ENCODE results near the gene TSGA10. TPM values are rescaled to one million over a fixed set of nuclear protein-coding genes. Genes with fewer than 3 reads are reported as not detected.

TSGA10 gene
- total RNA-seq, 1 donor from 2014 or later, result 20.4 TPM

DNA sequence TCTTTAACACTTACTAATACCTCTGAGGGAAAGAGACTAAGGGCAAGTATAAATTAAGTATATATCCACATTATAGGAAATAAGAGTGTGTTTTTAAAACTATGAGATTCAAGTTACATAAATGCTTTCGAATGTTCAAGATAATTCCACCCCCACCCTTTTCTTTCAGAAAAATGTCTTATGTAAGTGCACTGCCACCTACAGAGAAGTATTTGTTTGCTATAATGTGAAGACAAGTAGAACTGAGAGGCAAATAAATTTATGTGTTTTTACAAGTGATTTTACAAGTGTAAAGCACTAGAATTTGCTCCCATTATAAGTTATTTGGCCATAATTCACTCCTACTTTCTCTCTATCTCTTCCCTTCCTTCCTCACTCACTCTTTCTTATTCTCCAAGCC is 118.8 kb downstream of the TSGA10 start:
- CTCF ChIA-PET, result no interaction called here
- peaks cover 13% of the 10 kb centered on the region for H3K36me3 Mint-ChIP-seq (ENCODE audit: low read depth)
- no peak overlapping the region for H3K27ac Mint-ChIP-seq
- ATAC-seq (ENCODE audit: low read depth), result no peak
- peaks cover 7% of the 10 kb centered on the region for H3K9me3 Mint-ChIP-seq
- POLR2A ChIA-PET, result no interaction called here
- DNase-seq, result no peak
- intact Hi-C loops (cut with micrococcal nuclease), result no loop called here
- no peaks in the 10 kb centered on the region for H3K27me3 Mint-ChIP-seq
- H3K4me3 Mint-ChIP-seq, result no peak overlapping the region
- peaks cover 10% of the 10 kb centered on the region for H3K4me1 Mint-ChIP-seq
- TF ChIP-seq, protein P1, sequence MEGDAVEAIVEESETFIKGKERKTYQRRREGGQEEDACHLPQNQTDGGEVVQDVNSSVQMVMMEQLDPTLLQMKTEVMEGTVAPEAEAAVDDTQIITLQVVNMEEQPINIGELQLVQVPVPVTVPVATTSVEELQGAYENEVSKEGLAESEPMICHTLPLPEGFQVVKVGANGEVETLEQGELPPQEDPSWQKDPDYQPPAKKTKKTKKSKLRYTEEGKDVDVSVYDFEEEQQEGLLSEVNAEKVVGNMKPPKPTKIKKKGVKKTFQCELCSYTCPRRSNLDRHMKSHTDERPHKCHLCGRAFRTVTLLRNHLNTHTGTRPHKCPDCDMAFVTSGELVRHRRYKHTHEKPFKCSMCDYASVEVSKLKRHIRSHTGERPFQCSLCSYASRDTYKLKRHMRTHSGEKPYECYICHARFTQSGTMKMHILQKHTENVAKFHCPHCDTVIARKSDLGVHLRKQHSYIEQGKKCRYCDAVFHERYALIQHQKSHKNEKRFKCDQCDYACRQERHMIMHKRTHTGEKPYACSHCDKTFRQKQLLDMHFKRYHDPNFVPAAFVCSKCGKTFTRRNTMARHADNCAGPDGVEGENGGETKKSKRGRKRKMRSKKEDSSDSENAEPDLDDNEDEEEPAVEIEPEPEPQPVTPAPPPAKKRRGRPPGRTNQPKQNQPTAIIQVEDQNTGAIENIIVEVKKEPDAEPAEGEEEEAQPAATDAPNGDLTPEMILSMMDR (IDR thresholded peaks at IDR 0.05), result no peak

DNA sequence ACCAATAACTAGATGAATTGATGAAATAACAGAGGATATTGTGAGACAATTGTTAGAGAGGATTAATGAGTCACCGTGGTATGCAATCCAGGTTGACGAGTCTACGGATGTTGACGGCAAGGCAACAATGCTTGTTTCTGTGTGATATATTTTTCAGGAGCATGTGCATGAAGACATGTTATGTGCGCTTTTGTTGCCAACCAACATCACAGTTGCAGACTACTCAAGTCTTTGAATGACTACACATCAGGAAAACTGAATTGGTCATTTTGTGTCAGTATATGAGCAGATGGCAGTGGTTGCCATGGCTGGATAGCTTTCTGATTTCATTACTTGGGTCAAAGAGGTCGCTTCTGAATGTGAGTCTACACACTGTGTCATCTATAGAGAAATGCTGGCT is 122.0 kb downstream of the TSGA10 start:
- ATAC-seq (ENCODE audit: low read depth), result no peak
- TF ChIP-seq, protein P1 (IDR thresholded peaks at IDR 0.05), result no peak
- no peak for DNase-seq
- Mint-ChIP-seq H3K4me1 (no peaks in the 10 kb centered on the region), H3K36me3 (ENCODE audit: low read depth) (no peaks in the 10 kb centered on the region), H3K4me3 (no peak overlapping the region), H3K9me3 (no peaks in the 10 kb centered on the region), H3K27me3 (no peaks in the 10 kb centered on the region), H3K27ac (no peak overlapping the region)
- CTCF ChIA-PET, result no interaction called here
- intact Hi-C loops (cut with micrococcal nuclease), result no loop called here
- POLR2A ChIA-PET, result no interaction called here

DNA sequence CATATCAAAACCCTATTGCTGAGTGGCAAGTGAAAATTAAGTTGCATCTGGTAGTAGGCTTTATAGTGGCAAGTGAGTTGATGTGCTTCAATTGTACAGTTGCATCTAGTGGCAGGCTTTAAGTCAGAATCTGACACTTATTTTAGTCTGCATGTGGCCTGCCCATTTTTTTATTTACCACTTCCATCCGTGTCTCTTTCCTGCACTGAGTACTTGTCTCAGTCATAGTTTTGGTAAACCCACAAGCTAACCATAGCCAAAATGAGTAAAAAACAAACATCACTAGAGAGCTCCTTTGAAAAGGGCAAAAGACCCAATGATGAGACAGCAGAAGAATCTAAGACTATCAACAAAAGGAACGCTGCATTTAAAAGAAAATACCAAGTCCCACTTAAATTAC is 122.7 kb downstream of the TSGA10 start:
- Mint-ChIP-seq H3K4me3 (no peak overlapping the region), H3K27me3 (no peaks in the 10 kb centered on the region), H3K36me3 (ENCODE audit: low read depth) (no peaks in the 10 kb centered on the region), H3K9me3 (no peaks in the 10 kb centered on the region), H3K4me1 (no peaks in the 10 kb centered on the region), H3K27ac (no peak overlapping the region)
- ATAC-seq (ENCODE audit: low read depth) (no peak), DNase-seq (no peak)
- intact Hi-C loops (cut with micrococcal nuclease), result no loop called here
- TF ChIP-seq, protein P1 (IDR thresholded peaks at IDR 0.05), result no peak
- ChIA-PET POLR2A (no interaction called here), CTCF (no interaction called here)

DNA sequence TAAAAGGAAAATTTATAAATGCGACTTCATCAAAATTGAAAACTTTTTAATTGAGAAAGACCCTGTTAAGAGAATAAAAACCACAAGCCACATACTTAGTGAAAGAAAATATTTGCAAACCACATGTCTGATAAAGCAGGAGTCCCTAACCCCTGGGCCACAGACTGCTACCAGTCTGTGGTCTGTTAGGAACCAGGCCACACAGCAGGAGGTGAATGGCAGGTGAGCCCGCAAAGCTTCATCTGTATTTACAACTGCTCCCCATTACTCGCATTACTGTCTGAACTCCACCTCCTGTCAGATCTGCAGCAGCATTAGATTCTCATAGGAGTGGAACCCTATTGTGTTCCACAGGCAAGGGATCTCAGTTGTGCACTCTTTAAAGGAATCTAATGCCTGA is 123.3 kb downstream of the TSGA10 start:
- POLR2A ChIA-PET, result no interaction called here
- Mint-ChIP-seq H3K27ac (no peak overlapping the region), H3K4me3 (no peak overlapping the region), H3K36me3 (ENCODE audit: low read depth) (no peaks in the 10 kb centered on the region), H3K9me3 (no peaks in the 10 kb centered on the region), H3K27me3 (no peaks in the 10 kb centered on the region), H3K4me1 (no peaks in the 10 kb centered on the region)
- CTCF ChIA-PET, result no interaction called here
- DNase-seq, result no peak
- ATAC-seq (ENCODE audit: low read depth), result no peak
- TF ChIP-seq, protein P1 (IDR thresholded peaks at IDR 0.05), result no peak
- intact Hi-C loops (cut with micrococcal nuclease), result no loop called here

DNA sequence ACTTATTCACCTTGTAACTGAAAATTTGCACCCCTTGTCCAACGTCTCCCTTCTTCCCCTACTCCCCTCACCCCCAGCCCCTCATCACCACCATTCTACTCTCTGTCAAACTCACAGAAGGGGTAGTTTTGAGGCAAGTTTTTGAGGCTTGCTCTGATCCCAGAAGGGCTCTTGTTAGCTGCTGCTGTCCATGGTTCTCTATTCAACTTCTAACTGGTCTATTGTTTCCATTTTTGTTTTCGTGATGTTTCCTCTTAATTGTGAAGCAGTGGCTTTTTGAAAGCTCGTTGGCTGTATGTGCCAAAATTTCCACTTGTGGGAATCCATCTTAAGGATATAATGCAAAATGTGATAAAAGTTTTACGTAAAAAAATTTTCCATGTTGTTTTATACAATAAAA is 126.2 kb downstream of the TSGA10 start:
- intact Hi-C loops (cut with micrococcal nuclease), result no loop called here
- Mint-ChIP-seq H3K27ac (no peak overlapping the region), H3K4me3 (no peak overlapping the region), H3K4me1 (no peaks in the 10 kb centered on the region), H3K9me3 (peaks cover 9% of the 10 kb centered on the region), H3K36me3 (ENCODE audit: low read depth) (peaks cover 2% of the 10 kb centered on the region), H3K27me3 (no peaks in the 10 kb centered on the region)
- ChIA-PET CTCF (no interaction called here), POLR2A (no interaction called here)
- ATAC-seq (ENCODE audit: low read depth) (no peak), DNase-seq (no peak)
- TF ChIP-seq, protein P1 (IDR thresholded peaks at IDR 0.05), result no peak

All from activated B cell treated with CpG ODN at 0.5 μM for 24 hours (primary cell).